DMS 273 (cell line): ENCODE results near the gene PEBP1.

Experiments
- DNase-seq: peaks from one replicate; lab custom pipeline; 2025; ENCODE audit not compliant: unreplicated experiment; lab: John Stamatoyannopoulos, UW

The PEBP1 gene

DNA sequence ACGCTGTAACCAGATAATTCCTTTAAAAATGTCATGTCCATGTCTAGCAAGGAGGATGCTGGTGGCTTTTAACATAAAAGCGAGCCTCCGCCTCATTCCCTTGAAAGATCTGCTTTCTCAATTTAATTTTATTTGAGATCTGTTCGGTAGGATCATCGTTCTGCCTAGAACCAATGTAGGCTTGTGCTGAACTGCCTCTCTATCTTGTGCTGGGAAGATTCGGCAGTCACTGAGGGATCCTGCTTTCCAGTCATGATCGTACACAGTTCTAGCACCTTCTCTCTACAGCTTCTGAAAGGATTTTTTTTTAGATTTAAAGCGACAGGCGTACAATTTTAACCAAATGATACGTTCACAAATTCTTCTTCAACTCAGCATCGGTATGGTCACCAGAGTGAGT is 54.3 kb downstream of the PEBP1 start:
- DNase-seq: no peak

DNA sequence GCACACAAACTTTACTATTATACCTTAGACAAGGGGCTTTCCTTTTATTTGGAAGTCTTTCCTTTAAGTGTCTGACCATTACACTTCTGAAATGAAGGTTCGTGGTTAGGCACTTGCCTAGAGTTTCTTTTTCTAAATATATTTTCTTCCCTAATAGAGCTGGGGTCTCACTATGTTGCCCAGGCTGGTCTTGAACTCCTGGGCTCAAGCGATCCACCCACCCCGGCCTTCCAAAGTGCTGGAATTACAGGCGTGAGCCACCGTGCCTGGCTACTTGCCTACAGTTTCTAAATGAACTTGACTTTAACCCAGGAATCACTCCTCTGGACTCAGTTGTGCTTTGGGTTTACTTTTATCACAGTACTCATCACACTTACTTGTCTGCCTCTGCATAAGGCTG is 57.6 kb downstream of the PEBP1 start:
- DNase-seq: no peak

DNA sequence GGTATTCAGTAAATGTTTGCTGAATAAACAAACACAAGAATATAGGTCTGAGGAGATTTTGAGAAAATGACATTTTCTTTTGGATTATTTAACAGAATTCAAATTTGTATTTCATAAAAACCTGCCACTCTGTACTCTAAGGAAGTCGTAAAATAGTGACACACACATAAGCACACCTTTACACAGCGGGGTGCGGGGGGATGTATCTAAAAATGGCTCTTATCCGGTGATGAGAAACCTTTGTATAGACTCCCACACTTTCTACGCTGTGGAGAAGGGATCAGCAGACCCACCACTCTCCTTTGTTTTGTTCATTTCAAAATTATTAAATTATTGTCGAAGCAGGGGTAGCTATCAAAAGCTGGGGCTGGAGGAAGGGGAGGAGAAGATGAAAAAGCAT is 58.0 kb downstream of the PEBP1 start:
- no peak for DNase-seq
